ENCODE measurements around the gene TULP1.

DNA sequence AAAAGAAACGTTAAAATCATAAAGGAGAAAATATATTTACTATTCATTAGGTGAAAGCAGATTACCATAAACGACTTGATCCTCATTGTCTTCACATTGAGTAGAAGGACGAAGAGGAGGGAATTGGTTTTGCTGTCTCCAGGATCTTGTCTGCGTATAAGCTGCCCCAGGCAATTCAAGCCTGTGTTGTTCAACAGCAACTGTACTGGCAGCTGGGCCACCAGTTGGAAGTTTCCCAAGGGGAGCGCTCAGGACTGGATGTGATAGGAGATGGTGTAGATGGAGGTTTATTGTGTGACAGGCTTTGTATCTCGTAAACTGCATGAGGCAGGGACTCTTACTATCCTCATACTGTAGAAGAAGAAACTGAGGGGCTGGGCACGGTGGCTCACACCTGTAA, 64.5 kb downstream of the TULP1 start:
- TF ChIP-seq, protein P1, sequence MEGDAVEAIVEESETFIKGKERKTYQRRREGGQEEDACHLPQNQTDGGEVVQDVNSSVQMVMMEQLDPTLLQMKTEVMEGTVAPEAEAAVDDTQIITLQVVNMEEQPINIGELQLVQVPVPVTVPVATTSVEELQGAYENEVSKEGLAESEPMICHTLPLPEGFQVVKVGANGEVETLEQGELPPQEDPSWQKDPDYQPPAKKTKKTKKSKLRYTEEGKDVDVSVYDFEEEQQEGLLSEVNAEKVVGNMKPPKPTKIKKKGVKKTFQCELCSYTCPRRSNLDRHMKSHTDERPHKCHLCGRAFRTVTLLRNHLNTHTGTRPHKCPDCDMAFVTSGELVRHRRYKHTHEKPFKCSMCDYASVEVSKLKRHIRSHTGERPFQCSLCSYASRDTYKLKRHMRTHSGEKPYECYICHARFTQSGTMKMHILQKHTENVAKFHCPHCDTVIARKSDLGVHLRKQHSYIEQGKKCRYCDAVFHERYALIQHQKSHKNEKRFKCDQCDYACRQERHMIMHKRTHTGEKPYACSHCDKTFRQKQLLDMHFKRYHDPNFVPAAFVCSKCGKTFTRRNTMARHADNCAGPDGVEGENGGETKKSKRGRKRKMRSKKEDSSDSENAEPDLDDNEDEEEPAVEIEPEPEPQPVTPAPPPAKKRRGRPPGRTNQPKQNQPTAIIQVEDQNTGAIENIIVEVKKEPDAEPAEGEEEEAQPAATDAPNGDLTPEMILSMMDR (conservative IDR thresholded peaks at IDR 0.05; ENCODE audit: low read depth, low read length): no peak
- TF ChIP-seq BHLHE40 (IDR thresholded peaks at IDR 0.05; ENCODE audit: low read depth, low read length) (no peak), MAZ (IDR thresholded peaks at IDR 0.05; ENCODE audit: borderline replicate concordance, low read depth, low read length) (no peak), POLR2A (IDR thresholded peaks at IDR 0.05; ENCODE audit: low read depth, low read length) (no peak), RAD21 (IDR thresholded peaks at IDR 0.05; ENCODE audit: low read length) (no peak)

Data from IMR-90 (cell line).